A549 (cell line): Measurements from ENCODE around the gene MBNL1.

Experiments used
- CEBPB ChIP-seq, 2 experiments: fragments of >200 bp in 1 of 2; sonication (Bioruptor Twin) in 1 of 2; formaldehyde crosslinking in 1 of 2; IDR thresholded peaks; 2 replicates each; pipeline ENCODE4 v1.6.1; 2012 to 2016
- CHD4 ChIP-seq: fragments of 200-600 bp; sonication (generic); IDR thresholded peaks from 2 replicates; pipeline ENCODE4 v1.6.1; 2016; ENCODE audit warnings: antibody characterized with exemption, mild to moderate bottlenecking, borderline replicate concordance
- CTCF ChIP-seq: fragments of >200 bp; sonication (Bioruptor Twin); formaldehyde crosslinking; IDR thresholded peaks from 3 replicates; pipeline ENCODE4 v1.5.1; 2016
- ESRRA ChIP-seq: fragments of 150-350 bp; IDR thresholded peaks from 2 replicates; pipeline ENCODE4 v1.6.1; 2014; ENCODE audit warnings: mild to moderate bottlenecking, low read length, borderline replicate concordance
- JUN ChIP-seq, 2 experiments: fragments of >200 bp; sonication (Bioruptor Twin); formaldehyde crosslinking; IDR thresholded peaks; 2 replicates in 1 of 2; 3 replicates in 1 of 2; pipeline ENCODE4 v1.6.1; 2016 to 2017
- MAFK ChIP-seq: fragments of 450-650 bp; IDR thresholded peaks from 2 replicates; pipeline ENCODE4 v1.6.1; 2014; ENCODE audit not compliant: partially characterized antibody
- NFE2L2 ChIP-seq: fragments of 150-350 bp; conservative IDR thresholded peaks from 2 replicates; pipeline ENCODE4 v1.6.1; 2014; ENCODE audit warnings: low read length
- NR3C1 ChIP-seq: fragments of >200 bp; sonication (Bioruptor Twin); formaldehyde crosslinking; IDR thresholded peaks from 3 replicates; pipeline ENCODE4 v1.6.1; 2017
- POLR2A ChIP-seq: IDR thresholded peaks from 2 replicates; pipeline ENCODE4 v1.6.1; 2012; ENCODE audit warnings: mild to moderate bottlenecking, low read length
- RAD21 ChIP-seq, 2 experiments: fragments of >200 bp in 1 of 2; sonication (Bioruptor Twin) in 1 of 2; formaldehyde crosslinking in 1 of 2; IDR thresholded peaks in 1 of 2; conservative IDR thresholded peaks in 1 of 2; 2 replicates in 1 of 2; 3 replicates in 1 of 2; pipeline ENCODE4 v1.6.1; 2012 to 2018; ENCODE audit warnings: inconsistent platforms in 1 of 2
- RCOR1 ChIP-seq: fragments of 150-350 bp; IDR thresholded peaks from 2 replicates; pipeline ENCODE4 v1.6.1; 2014; ENCODE audit warnings: antibody characterized with exemption, low read length, low read depth
- REST ChIP-seq: fragments of 200-600 bp; sonication (generic); IDR thresholded peaks from 2 replicates; pipeline ENCODE4 v1.6.1; 2016; ENCODE audit warnings: antibody characterized with exemption, mild to moderate bottlenecking, moderate library complexity
- SREBF2 ChIP-seq: fragments of 450-650 bp; IDR thresholded peaks from 2 replicates; pipeline ENCODE4 v1.6.1; 2014; ENCODE audit warnings: mild to moderate bottlenecking, moderate library complexity
- USF2 ChIP-seq: fragments of 450-650 bp; IDR thresholded peaks from 2 replicates; pipeline ENCODE4 v1.6.1; 2014; ENCODE audit warnings: antibody characterized with exemption

DNA sequence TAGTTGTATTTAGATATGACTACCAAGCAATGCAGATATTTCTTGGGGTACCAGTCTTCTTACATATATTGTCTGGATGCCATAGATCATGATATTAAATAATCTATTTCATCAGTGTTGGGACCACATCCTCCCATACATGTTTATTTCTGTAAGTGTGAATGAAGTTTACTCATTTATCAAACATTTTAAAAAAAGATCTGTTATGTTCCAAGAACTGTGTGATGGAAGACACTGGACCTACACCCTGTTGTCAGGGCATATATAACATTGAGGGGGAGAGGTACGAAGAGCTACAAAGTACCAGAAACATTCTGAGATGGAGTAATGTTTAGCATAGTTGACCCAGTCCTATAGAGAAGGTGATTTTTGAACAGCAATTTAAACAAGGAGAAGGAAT is 26.6 kb downstream of the MBNL1 start:
- no peak for TF ChIP-seq CEBPB (IDR thresholded peaks at IDR 0.05)
- no peak for TF ChIP-seq CTCF
- TF ChIP-seq POLR2A: no peak
- no peak for TF ChIP-seq CHD4
- TF ChIP-seq JUN (IDR thresholded peaks at IDR 0.05): no peak
- TF ChIP-seq NFE2L2: no peak
- TF ChIP-seq RAD21 (conservative IDR thresholded peaks at IDR 0.05 in 1 of 2, IDR thresholded peaks at IDR 0.05 in 1 of 2): no peak
- no peak for TF ChIP-seq RCOR1
- no peak for TF ChIP-seq ESRRA
- TF ChIP-seq NR3C1: no peak
- TF ChIP-seq USF2: no peak
- no peak for TF ChIP-seq MAFK
- TF ChIP-seq SREBF2: no peak
- TF ChIP-seq REST: no peak
